Measurements from ENCODE around the gene ARHGAP18. TPM values are rescaled to one million over a fixed set of nuclear protein-coding genes. Genes with fewer than 3 reads are reported as not detected.

ARHGAP18 gene
- total and polyA plus RNA-seq, 2 experiments from 2014 or later, result 4.3 to 5.0 TPM

GRCh38 chr6:129695373-129696027 is 14.5 kb downstream of the ARHGAP18 start:
- Histone ChIP-seq H3F3A (replicated peaks; ENCODE audit: low read depth) (no peaks in the 10 kb centered on the region), H3K4me2 (no peak overlapping the region), H3K4me1 (ENCODE audit: insufficient read depth) (peaks cover 7% of the 10 kb centered on the region; the same call in 1 of the 2 replicates), H3K27ac (ENCODE audit: low read depth) (no peak overlapping the region), H3K79me2 (replicated peaks; ENCODE audit: insufficient read depth) (no peaks in the 10 kb centered on the region), H3K36me3 (ENCODE audit: insufficient read depth) (no peaks in the 10 kb centered on the region), H3K4me3 (no peak overlapping the region), H3K27me3 (ENCODE audit: insufficient read depth) (no peaks in the 10 kb centered on the region), H2AFZ (no peak overlapping the region), H4K20me1 (replicated peaks; ENCODE audit: insufficient read depth) (no peaks in the 10 kb centered on the region), H3K9me2 (ENCODE audit: insufficient read depth) (no peaks in the 10 kb centered on the region)
- Mint-ChIP-seq H3K27me3 (ENCODE audit: insufficient read depth, low read depth, poor library complexity) (no peaks in the 10 kb centered on the region), H3K4me1 (peaks cover 24% of the 10 kb centered on the region), H3K36me3 (ENCODE audit: low read depth) (no peaks in the 10 kb centered on the region), H3K9me3 (no peaks in the 10 kb centered on the region), H3K4me3 (no peak overlapping the region), H3K27ac (no peak overlapping the region)
- no peak for TF ChIP-seq EZH2 (IDR thresholded peaks at IDR 0.05; ENCODE audit: low read depth, unreplicated experiment)
- DNase-seq (ENCODE audit: low spot score), result no peak
- no peak for ATAC-seq

- H3K27ac ChIP-seq (ENCODE audit: low read depth), result no peak overlapping the region
- DNase-seq (ENCODE audit: low spot score), result no peak
- peaks cover 22% of the 10 kb centered on the region for H3K4me1 ChIP-seq (ENCODE audit: insufficient read depth)
- peaks cover 36% of the 10 kb centered on the region for H3K4me1 Mint-ChIP-seq
- no peak overlapping the region for H3K4me3 Mint-ChIP-seq
- no peaks in the 10 kb centered on the region for H3K27me3 ChIP-seq (ENCODE audit: insufficient read depth)
- H3K27ac Mint-ChIP-seq, result no peak overlapping the region
- ATAC-seq, result no peak
- no peaks in the 10 kb centered on the region for H3K9me3 Mint-ChIP-seq
- no peak overlapping the region for H3K4me2 ChIP-seq
- no peaks in the 10 kb centered on the region for H3K79me2 ChIP-seq (replicated peaks; ENCODE audit: insufficient read depth)
- H3K4me3 ChIP-seq, result no peak overlapping the region
- H3K36me3 Mint-ChIP-seq (ENCODE audit: low read depth), result no peaks in the 10 kb centered on the region
- H4K20me1 ChIP-seq (replicated peaks; ENCODE audit: insufficient read depth), result no peaks in the 10 kb centered on the region
- H2AFZ ChIP-seq, result no peak overlapping the region
- no peaks in the 10 kb centered on the region for H3K9me2 ChIP-seq (ENCODE audit: insufficient read depth)
- no peak for TF ChIP-seq ZNF331 (CRISPR knock-in tag; IDR thresholded peaks at IDR 0.05; ENCODE audit: low read depth)
- H3F3A ChIP-seq (replicated peaks; ENCODE audit: low read depth), result no peaks in the 10 kb centered on the region
- H3K27me3 Mint-ChIP-seq (ENCODE audit: insufficient read depth, low read depth, poor library complexity), result no peaks in the 10 kb centered on the region
- no peaks in the 10 kb centered on the region for H3K36me3 ChIP-seq (ENCODE audit: insufficient read depth)
These were observed 15.9 kb downstream of the ARHGAP18 start for GRCh38 chr6:129694036-129694435.

GRCh38 chr6:129692467-129692866 is 17.5 kb downstream of the ARHGAP18 start:
- H3K27ac ChIP-seq (ENCODE audit: low read depth), result no peak overlapping the region
- Mint-ChIP-seq H3K4me3 (no peak overlapping the region), H3K4me1 (peaks cover 38% of the 10 kb centered on the region), H3K9me3 (no peaks in the 10 kb centered on the region), H3K27me3 (ENCODE audit: insufficient read depth, low read depth, poor library complexity) (no peaks in the 10 kb centered on the region), H3K36me3 (ENCODE audit: low read depth) (no peaks in the 10 kb centered on the region), H3K27ac (no peak overlapping the region)
- no peaks in the 10 kb centered on the region for H3K27me3 ChIP-seq (ENCODE audit: insufficient read depth)
- DNase-seq (ENCODE audit: low spot score) (no peak), ATAC-seq (no peak)
- no peaks in the 10 kb centered on the region for H3F3A ChIP-seq (replicated peaks; ENCODE audit: low read depth)
- H3K36me3 ChIP-seq (ENCODE audit: insufficient read depth), result no peaks in the 10 kb centered on the region
- H3K4me1 ChIP-seq (ENCODE audit: insufficient read depth), result peaks cover 22% of the 10 kb centered on the region
- H3K9me2 ChIP-seq (ENCODE audit: insufficient read depth), result no peaks in the 10 kb centered on the region
- no peak overlapping the region for H2AFZ ChIP-seq
- H3K4me3 ChIP-seq, result no peak overlapping the region
- H3K4me2 ChIP-seq, result no peak overlapping the region
- no peaks in the 10 kb centered on the region for H4K20me1 ChIP-seq (replicated peaks; ENCODE audit: insufficient read depth)
- no peaks in the 10 kb centered on the region for H3K79me2 ChIP-seq (replicated peaks; ENCODE audit: insufficient read depth)
- TF ChIP-seq POLR2AphosphoS5 (IDR thresholded peaks at IDR 0.05; ENCODE audit: low read depth), result no peak
- no peak for TF ChIP-seq CTCF (conservative IDR thresholded peaks at IDR 0.05; ENCODE audit: low read depth in 2 of 2)
- TF ChIP-seq EZH2 (IDR thresholded peaks at IDR 0.05; ENCODE audit: low read depth, unreplicated experiment), result no peak
- no peak for TF ChIP-seq ZNF462 (CRISPR knock-in tag; IDR thresholded peaks at IDR 0.05)
- no peak for TF ChIP-seq NANOG (IDR thresholded peaks at IDR 0.05; ENCODE audit: borderline replicate concordance)
